ENCODE results near the gene SH3BP5.

Gene SH3BP5

DNA sequence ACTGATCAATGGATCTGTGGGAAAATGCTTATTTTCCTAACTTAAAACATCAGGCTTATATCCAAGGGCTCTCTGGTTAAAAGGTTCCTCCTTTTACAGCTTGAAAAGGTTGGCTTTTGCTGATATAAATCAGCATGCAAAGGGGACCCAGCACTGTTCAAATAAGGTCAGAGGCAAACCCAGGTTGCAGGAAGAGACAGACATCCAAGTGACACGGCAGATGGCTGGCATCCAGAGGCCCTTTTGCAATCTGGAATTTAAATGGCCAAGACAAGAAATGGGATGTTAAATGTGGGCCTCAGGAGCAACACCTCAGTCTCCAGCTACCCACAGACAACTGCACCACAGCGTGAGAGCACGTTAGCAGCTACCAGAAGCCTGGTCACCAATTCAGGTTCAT is 6.3 kb downstream of the SH3BP5 start:
- DNase-seq (ENCODE audit: insufficient read length, low spot score) (no peak), FAIRE-seq (no peak)
- TF ChIP-seq, protein P1, sequence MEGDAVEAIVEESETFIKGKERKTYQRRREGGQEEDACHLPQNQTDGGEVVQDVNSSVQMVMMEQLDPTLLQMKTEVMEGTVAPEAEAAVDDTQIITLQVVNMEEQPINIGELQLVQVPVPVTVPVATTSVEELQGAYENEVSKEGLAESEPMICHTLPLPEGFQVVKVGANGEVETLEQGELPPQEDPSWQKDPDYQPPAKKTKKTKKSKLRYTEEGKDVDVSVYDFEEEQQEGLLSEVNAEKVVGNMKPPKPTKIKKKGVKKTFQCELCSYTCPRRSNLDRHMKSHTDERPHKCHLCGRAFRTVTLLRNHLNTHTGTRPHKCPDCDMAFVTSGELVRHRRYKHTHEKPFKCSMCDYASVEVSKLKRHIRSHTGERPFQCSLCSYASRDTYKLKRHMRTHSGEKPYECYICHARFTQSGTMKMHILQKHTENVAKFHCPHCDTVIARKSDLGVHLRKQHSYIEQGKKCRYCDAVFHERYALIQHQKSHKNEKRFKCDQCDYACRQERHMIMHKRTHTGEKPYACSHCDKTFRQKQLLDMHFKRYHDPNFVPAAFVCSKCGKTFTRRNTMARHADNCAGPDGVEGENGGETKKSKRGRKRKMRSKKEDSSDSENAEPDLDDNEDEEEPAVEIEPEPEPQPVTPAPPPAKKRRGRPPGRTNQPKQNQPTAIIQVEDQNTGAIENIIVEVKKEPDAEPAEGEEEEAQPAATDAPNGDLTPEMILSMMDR (IDR thresholded peaks at IDR 0.05; ENCODE audit: insufficient read depth, missing control alignments) = no peak

DNA sequence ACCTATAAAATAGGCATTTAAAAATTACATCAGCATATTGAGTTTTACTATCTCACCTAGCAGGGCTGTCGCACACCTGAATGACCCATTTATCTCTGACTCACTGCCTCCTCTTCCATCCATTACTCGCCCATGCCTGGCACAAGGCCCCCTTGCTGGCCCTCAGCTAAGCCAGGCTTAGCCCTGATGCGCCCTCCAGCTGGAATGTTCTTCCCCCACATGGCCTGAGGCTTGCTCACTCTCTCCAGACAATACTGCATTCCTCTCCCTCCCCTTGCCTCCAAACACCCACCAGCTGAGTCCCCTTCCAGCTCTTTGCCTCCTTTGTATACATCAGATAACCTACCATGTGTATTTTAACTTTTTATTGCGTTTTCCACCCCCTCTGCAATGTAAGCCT is 7.2 kb downstream of the SH3BP5 start:
- TF ChIP-seq, protein P1 (IDR thresholded peaks at IDR 0.05; ENCODE audit: insufficient read depth, missing control alignments) = peak; percentile 6
- FAIRE-seq (no peak), DNase-seq (ENCODE audit: insufficient read length, low spot score) (no peak)

DNA sequence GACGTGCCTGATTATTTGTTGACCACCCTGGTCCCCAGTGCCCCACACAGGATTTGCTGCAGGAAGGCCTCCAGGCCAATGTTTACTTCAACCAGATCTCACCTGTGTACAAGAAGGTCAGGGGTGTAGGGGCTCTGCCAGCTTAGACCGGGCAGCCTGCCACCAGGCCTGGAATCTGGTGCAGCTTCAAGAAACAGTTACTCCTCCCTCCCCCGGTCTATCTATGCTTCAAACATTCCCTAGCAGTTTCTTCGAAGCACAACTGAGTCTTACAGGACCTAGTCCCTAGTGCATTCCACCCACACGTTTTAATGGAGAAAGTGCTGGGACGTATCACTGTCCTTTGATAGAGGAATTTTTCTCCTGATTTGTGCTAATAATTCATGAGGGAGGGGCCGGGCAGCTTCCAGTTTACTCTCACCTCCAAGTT is 8.0 kb downstream of the SH3BP5 start:
- no peak for DNase-seq (ENCODE audit: insufficient read length, low spot score)
- FAIRE-seq = no peak
- TF ChIP-seq, protein P1 (IDR thresholded peaks at IDR 0.05; ENCODE audit: insufficient read depth, missing control alignments) = no peak

DNA sequence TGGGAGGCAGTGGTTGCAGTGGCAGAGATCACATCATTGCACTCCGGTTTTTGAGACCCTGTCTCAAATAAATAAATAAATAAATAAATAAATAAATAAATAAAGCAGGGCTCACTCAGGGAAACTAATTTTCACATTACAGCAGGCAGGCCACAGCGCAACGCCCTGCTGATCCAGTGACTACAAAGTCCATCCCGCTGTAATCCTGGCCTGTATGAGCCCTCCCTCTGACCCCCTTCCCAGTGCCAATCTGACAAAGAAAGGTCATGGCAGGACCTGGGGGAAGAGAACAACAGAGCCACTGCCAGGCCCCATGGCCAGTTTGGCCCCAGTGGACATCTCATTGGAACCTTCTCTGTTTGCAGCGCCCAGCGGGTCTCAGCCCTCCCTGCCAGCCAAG is 9.3 kb downstream of the SH3BP5 start:
- TF ChIP-seq, protein P1 (IDR thresholded peaks at IDR 0.05; ENCODE audit: insufficient read depth, missing control alignments) = no peak
- DNase-seq (ENCODE audit: insufficient read length, low spot score) (no peak), FAIRE-seq (no peak)

DNA sequence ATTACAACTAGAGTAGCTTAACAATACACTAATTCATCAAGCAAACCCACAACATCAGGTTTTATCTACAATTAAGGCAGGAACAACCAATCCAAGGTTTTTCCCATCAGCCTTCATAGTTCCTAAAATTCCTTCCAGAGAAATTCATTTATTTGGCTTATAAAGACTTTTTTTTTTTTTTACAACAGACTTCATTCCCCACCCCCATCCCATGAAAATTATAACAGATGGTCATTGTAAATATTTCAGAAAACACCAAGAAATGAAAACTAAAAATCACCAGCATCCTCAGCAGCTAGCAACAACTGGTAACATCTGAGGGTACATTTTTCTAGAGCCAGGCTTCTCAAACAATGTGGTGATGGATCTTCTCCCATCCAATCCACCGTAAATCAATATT is 11.0 kb downstream of the SH3BP5 start:
- DNase-seq (ENCODE audit: insufficient read length, low spot score) (no peak), FAIRE-seq (no peak)
- TF ChIP-seq, protein P1 (IDR thresholded peaks at IDR 0.05; ENCODE audit: insufficient read depth, missing control alignments) = no peak

DNA sequence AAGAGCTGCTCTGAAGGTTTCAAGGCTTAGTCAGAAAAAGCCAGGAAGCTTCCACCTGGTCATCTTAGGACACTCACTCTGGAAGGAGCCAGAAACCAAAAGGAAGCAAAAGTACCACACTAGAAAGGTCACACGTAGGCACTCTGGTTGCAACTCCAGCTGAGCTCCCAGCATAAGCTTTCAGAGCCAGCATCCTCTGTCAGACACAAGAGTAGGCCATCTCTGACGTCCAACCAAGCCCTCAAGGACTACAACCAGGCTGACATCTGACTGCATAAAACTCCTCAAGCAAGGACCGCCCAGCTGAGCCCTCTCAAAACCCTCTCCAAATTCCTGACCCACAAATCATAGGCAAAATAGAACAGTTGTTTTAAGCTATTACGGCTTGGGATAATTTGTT is 12.8 kb downstream of the SH3BP5 start:
- FAIRE-seq (no peak), DNase-seq (ENCODE audit: insufficient read length, low spot score) (no peak)
- TF ChIP-seq, protein P1 (IDR thresholded peaks at IDR 0.05; ENCODE audit: insufficient read depth, missing control alignments) = no peak

DNA sequence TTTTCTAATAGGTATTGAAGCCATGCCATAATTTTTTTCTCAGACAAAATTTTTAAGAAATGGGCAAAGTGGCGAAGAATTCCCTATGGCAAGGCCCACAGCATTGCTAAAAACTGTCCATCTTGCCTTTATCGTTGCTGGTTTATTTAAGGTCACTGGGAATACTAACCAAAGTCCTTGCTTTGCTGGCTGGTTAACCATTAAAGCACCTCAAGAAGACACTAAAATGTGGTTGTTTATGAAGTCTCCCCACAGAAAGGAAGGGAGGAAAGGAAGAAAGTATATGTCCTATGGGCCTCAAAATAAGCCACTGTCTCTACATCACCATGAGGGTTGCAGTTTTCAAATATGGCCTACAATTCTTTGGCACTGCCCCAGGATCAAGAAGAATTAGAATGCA is 13.2 kb downstream of the SH3BP5 start:
- FAIRE-seq (no peak), DNase-seq (ENCODE audit: insufficient read length, low spot score) (no peak)
- TF ChIP-seq, protein P1 (IDR thresholded peaks at IDR 0.05; ENCODE audit: insufficient read depth, missing control alignments) = no peak
